KG1 (cell line): ENCODE results near the gene DCXR.

Experiments
- DNase-seq: peaks from one replicate; lab custom pipeline; 2025; lab: John Stamatoyannopoulos, UW

DCXR gene

GRCh38 chr17:82011617-82012187 is 25.8 kb downstream of the DCXR start:
- no peak for DNase-seq

DNA sequence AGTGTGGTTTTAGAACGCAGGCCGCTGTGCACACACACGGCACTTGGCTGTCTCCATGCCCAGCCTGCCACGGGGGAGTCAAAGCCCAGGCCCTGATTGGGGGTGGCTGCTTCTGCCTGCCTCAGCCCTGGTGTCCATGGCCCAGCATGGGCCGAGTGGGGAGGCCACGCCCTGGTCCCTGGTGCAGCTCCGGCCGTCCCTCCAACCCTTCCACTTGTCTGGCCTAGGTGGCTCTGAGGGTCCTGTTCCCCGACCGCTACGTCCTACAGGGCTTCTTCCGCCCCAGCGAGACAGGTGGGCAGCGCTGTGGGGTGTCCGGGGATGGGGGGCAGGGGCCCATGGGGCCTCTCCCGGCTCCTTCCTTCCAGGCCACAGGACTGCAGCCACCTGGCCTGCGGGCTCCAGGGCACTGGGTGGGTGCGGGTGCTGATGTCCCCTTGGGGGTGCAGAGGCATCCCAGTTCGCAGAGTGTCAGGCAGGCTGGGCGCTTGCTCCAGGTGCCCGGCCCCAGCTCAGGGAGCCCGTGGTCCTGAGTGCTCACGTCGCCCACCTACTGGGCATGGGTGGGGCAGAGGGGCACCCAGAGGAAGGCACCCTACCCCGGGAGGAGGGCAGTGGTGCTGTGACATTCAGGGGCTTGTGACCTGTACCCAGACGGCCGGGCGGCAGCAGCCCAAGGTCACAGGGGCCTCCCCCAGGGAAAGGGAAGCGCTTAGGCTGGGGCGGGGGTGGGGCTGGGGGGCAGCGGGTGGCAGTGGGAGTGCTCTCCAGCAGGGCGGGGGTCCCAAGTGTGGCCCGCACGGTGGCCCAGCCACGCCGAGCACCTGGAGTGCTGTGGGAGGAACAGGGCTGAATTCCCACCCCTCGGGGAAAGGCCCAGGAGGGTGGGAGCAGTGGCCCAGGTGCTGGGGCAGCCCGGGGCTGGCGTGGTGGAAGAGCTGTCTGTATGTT is 26.6 kb downstream of the DCXR start:
- no peak for DNase-seq

GRCh38 chr17:82009413-82009812 is 28.1 kb downstream of the DCXR start:
- DNase-seq = no peak

DNA sequence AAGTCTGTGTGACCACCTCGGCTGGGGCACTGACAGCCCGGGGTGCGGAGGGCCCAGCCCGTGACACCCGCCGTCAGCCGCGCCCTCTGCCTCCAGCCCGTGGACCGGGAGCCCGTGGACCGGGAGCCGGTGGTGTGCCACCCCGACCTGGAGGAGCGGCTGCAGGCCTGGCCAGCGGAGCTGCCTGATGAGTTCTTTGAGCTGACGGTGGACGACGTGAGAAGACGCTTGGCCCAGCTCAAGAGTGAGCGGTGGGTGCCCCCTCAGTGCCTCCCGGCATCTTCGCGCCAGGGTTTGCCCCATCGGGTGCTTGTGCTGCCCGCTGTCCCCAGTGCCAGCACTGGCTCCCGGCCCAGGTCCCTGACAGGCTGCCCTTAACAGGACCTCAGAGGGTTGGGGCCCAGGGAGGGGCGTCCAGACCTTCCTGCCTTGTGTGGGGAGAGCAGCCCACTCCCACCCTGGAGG is 28.5 kb downstream of the DCXR start:
- no peak for DNase-seq

- no peak for DNase-seq
These were observed 29.1 kb downstream of the DCXR start for GRCh38 chr17:82008258-82008940.

DNA sequence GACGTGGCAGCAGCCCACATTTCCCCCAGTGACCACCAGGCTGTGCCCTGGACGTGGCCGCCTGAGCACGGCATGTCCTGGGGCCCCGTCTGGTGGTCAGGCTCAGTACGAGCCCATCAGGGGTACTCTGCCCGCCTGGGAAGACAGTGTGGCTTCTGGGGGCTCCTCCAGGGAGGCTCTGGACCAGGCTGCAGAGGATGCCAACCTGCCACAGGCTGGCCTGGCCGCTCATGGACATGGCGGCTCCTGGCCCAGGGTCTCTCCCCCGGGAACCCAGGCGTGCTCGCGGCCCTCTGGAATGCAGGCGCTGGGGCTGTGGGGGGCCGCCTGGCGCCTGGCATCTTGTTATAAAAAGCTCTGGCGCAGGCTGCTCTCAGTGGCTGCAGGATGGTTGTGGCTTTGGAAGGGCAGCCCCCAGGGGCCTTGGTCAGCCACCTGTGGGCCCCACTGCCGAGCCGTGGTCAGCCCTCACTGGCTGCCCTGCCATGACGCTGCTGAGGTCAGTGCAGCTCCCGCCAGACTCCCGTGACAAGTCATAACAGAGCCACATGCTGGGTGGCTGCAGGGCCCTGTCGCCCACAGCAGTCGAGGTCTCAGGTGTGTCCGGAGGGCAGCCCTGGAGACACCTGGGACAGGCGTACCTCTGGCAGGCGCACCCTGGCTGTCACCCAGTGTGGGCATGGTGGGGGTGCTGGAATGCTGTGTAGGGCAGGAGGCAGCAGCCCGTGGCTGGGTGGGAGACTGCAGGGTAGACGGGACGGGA is 29.8 kb downstream of the DCXR start:
- no peak for DNase-seq

GRCh38 chr17:82007228-82007494 is 30.3 kb downstream of the DCXR start:
- no peak for DNase-seq

- no peak for DNase-seq
These were observed 30.8 kb downstream of the DCXR start for GRCh38 chr17:82006468-82007227.

DNA sequence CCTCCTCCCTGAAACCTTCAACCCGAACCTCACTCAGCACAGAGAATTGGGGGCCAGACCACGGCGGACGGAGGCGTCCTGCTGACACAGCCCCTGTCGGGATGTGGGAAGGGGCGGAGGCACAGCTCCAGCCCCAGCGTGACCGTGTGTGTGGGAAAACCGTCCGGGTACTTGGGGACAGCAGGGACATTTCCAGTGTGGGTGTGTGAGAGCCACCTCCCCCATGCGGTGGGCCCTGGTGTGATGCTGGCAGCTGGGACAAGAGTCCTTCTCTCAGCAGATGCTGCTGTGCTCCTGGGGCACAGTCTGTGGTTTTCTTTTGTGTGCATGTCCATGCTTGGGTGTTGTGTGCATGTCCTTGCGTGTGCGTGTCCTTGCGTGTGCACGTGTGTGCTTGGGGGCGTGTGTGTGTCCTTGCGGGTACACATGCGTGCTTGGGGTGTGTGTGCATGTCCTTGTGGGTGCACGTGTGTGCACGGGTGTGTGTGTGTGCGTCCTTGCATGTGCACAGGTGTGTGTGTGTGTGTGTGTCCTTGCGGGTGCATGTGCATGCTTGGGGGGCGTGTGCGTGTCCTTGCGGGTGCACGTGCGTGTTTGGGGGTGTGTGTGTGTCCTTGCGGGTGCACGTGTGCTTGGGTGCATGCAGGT is 31.7 kb downstream of the DCXR start:
- no peak for DNase-seq

DNA sequence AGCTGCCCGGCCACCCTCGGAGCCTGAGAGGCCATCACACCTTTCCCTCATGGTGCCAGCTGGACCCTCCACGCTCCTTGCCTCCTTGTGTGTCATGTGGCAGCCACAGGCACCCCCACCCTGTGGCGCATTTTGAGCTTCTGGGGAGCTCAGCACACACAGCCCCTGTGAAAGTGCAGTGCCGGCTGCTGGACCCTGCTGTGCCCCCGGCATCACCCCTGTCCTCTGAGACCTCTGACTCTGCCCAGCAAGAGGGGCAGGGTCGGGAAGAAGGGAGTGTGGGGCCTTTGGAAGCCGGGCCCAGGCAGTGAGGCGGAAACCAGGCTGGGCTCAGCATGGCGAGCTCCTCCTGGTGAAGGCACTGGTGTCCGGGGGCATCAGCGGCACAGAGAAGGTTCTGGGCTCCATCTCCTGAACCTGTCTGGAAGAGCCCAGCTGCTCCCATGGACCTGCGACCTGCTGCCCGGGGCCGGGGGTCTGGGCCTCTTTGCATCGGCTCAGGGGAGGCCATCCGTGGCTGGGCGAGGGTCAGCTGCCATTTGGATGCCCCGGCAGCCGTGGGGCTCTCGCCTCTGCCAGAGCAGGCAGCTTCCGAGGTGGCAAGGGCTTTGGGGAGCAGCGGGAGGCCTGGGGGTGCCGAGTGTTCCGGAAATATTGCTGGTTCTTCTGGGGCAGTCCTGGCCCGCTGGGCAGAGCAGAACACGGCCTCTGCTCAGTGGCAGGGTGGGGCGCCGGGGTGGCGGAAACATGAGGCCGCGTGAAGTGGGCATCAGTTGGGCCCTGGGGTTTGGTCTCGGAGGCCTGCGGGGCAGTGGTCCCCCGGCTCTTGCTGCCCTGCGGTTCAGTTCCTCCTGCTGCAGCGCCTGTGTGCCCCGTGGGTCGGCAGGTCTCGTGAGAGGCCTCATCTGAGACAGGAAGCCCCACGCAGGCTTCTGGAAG is 32.7 kb downstream of the DCXR start:
- DNase-seq = no peak

- no peak for DNase-seq
These were observed 33.8 kb downstream of the DCXR start for GRCh38 chr17:82003411-82004381.

DNA sequence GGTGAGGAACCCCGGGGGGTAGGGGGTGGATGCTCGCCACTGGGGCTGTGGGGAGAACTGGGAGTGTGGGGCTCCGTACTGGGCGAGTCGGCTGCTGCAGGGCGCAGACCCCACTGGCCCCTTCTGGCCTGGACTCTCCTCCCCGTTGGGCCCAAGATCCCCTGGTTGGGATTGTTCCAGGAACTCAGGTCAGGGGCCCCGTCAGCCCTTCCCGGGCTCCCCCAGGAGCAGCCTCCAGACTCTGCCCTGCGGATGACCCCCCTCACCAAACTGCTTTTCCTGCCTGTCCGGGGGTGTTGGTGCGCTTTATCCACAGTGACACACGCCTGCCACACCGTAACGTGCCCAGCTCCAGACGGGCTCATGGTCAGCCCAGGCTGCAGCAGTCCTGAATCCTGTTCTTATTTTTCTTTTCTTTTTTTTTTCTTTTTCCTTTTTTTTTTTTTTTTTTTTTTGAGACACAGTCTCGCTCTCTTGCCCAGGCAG is 35.9 kb downstream of the DCXR start:
- DNase-seq = no peak

GRCh38 chr17:82000803-82001570 is 36.5 kb downstream of the DCXR start:
- no peak for DNase-seq

- no peak for DNase-seq
These were observed 37.3 kb downstream of the DCXR start for GRCh38 chr17:81999976-82000802.

- DNase-seq = no peak
These were observed 37.9 kb downstream of the DCXR start for GRCh38 chr17:81999587-81999975.

- DNase-seq = no peak
These were observed 38.6 kb downstream of the DCXR start for GRCh38 chr17:81998691-81999438.
